22Rv1 (cell line): ENCODE measurements around the gene C1orf21.

Experiments used
- H3K27ac ChIP-seq: fragments of 450-650 bp; 2 replicates; pipeline ENCODE4 v1.5.1; 2017
- CTCF ChIP-seq: fragments of 450-650 bp; IDR thresholded peaks from 2 replicates; pipeline ENCODE4 v1.5.1; 2017; ENCODE audit warnings: mild to moderate bottlenecking
- ZFX ChIP-seq: fragments of 450-650 bp; IDR thresholded peaks from 2 replicates; pipeline ENCODE4 v1.6.1; 2017; ENCODE audit warnings: antibody characterized with exemption, borderline replicate concordance

The C1orf21 gene

GRCh38 chr1:184426278-184426674, 39.4 kb downstream of the C1orf21 start:
- TF ChIP-seq CTCF: no peak
- H3K27ac ChIP-seq: peak overlapping the region; percentile 92

- H3K27ac ChIP-seq: no peak overlapping the region
- no peak for TF ChIP-seq CTCF
Observed at GRCh38 chr1:184427722-184428121, 40.9 kb downstream of the C1orf21 start.

- no peak for TF ChIP-seq ZFX
- TF ChIP-seq CTCF: peak; percentile 22; the same call in 1 of the 2 replicates
Observed at GRCh38 chr1:184428604-184429003, 41.8 kb downstream of the C1orf21 start.

GRCh38 chr1:184429335-184429734, 42.5 kb downstream of the C1orf21 start:
- H3K27ac ChIP-seq: no peak overlapping the region
- no peak for TF ChIP-seq CTCF
- no peak for TF ChIP-seq ZFX

More at GRCh38 chr1:184428604-184429003, 41.8 kb downstream of the C1orf21 start:
- H3K27ac ChIP-seq: no peak overlapping the region

- TF ChIP-seq ZFX (no peak), CTCF (no peak)
- no peak overlapping the region for H3K27ac ChIP-seq
Observed at GRCh38 chr1:184433956-184434502, 47.2 kb downstream of the C1orf21 start.

GRCh38 chr1:184437291-184437690, 50.5 kb downstream of the C1orf21 start:
- TF ChIP-seq ZFX (no peak), CTCF (no peak)
- H3K27ac ChIP-seq: no peak overlapping the region

- no peak overlapping the region for H3K27ac ChIP-seq
- TF ChIP-seq ZFX (no peak), CTCF (no peak)
Observed at GRCh38 chr1:184438363-184438762, 51.5 kb downstream of the C1orf21 start.
